GM12801 (cell line): ENCODE data around the gene AK2.

Experiments used
- CTCF ChIP-seq: IDR thresholded peaks from one replicate; pipeline ENCODE4 v1.5.1; 2011; ENCODE audit warnings: control low read depth; ENCODE audit not compliant: insufficient read length; ENCODE audit errors: extremely low read depth

AK2 gene

GRCh38 chr1:33014464-33015163 lies 22.1 kb downstream of the AK2 start:
- no peak for TF ChIP-seq CTCF

GRCh38 chr1:33013791-33014190 lies 22.9 kb downstream of the AK2 start:
- no peak for TF ChIP-seq CTCF

GRCh38 chr1:33012165-33012564 lies 24.5 kb downstream of the AK2 start:
- TF ChIP-seq CTCF: no peak

GRCh38 chr1:33010932-33011731 lies 25.6 kb downstream of the AK2 start:
- no peak for TF ChIP-seq CTCF

GRCh38 chr1:33009561-33009960 lies 27.1 kb downstream of the AK2 start:
- TF ChIP-seq CTCF: no peak

- TF ChIP-seq CTCF: no peak
Measured at GRCh38 chr1:33008051-33008914, 28.4 kb downstream of the AK2 start.
